Measurements from ENCODE around the gene ZNF536.

Gene ZNF536

DNA sequence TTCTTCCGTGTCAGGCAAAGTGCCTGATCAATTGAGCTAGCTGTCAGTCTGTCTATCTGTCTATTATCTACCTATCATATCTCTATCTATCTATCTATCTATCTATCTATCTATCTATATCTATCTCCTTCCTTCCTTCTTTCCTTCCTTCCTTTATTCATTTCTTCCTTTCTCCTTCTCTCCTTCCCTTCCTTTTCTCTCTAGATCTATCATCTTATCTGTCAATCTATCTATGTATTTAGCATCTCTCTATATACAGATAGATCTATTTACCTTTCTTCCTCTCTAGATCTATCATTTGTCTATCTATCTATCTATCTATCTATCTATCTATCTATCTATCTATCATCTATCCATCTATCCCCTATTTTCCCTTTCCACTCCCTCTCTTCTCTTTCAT is 5.9 kb upstream of the ZNF536 start:
- no peak for DNase-seq

DNA sequence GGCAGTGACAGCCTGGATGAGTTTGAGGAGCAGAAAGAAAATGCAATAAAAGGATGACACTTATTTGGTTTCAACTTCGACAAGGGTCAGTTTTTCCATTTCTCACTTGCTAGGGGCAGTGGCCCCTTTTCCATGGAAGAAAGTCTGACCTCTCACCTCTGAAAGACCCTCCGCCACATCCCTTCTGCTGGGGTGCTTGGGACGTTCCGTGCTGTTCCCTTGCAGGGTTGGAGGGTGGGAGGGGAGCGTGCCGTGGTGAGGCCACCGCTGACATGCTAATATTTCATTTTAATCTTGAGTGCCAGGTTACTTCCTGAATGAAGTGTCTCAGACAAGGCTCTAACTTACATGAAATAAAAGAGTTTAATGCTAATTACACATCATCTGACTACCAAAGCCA is 5.2 kb upstream of the ZNF536 start:
- DNase-seq, result no peak

DNA sequence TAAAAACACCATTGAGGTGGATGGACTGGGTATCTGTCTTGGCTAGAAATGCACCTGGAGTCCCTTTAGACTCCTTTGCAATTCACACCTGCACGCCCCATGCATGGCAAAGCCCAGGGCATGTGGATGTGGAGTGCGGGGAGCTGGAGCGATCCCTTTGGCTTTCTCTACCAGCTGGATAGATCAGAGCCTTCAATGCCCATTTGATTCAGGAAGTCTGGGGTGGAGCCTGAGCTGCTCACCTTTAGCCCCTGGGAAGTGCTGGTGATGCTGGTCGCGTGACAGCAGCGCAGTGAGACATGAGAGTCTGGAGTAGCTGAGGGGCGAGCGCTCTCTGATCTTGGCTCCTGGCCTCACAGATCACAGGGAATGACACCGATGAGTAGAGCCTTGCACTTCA is 4.8 kb upstream of the ZNF536 start:
- no peak for DNase-seq

DNA sequence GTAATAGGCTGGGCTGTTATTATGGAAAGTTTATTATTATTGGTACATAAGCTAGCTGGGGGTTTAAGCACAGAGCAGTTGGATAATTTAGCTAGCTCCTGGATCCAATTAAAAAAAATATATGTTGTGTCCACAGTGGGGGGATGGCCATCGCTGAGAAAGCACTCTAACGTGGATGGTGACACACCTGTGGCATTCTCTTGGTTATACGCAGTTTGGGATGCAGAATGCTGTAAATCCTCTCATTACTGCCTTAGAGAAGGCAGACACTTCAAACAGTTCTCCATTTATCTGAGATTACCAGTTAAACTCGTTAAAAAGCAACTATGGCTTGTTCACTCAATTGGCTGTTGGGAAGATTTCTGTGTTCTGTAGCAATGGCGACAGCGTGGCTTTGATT is 2.4 kb upstream of the ZNF536 start:
- no peak for DNase-seq

DNA sequence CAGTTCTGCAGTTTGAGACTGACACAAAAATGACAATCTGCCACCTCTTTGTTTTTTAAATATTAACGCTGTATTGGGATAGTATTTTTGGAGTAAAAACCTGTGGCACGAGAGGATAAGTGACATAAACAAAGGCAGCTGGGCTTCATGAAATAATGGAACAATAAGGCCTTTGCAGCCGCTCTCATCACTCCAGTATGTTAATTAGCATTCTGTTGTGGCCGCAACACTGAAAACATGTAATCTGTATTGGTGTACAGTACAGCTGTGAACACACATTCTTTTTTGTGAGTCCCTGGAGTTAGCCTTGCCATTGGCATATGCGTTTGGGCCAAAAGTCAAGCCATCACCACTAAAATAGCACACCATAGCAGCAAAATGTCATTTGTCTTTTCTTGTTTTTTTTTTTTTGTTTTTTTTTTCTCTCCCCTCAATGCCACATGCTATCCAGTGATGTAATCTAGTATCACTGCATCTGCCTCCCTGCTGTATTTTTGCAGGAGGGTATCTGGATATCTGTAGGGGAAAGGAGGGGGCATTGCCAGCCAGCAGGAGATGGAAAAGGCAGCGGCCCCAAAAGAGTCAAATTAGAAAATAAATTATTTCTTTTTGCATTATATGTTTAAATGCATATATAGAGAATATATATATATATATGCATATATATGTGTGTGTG is 885 bp upstream of the ZNF536 start:
- DNase-seq, result no peak

DNA sequence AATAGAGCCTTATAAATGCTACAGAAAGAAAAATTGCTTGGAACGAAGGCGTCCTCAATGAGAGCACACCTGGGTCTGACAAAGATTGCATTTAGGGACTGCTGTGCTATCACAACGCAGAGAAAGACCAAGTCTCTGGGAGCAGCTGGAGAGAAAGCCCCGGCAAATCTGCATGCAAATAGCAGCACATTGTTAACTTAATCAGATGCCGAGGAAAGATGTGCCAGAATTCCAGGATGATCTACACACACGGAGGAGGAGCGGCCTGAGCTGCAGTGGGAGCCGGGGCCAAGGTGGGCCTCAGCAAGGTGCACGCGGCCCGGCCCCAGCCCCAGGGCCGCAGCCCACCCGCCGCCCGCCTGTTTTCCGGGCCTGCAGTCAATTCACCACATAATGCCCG is 1.4 kb downstream of the ZNF536 start:
- DNase-seq, result no peak

DNA sequence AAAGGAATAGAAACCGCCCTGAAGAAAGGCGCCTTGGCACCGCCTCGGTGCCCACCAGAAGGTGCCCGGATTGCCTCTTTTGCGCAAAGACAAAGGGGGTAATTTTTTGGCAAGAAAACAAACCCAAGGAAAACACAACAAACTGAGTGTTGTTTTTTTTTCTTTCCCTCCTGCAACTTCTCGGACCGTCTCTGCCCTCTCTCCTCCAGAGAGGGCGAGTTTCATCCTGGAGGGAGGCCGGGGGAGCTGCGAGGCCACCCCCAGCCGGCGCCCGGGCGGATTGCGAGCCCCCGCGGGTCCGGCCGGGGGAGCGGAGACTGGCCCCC is 2.3 kb downstream of the ZNF536 start:
- no peak for DNase-seq

DNA sequence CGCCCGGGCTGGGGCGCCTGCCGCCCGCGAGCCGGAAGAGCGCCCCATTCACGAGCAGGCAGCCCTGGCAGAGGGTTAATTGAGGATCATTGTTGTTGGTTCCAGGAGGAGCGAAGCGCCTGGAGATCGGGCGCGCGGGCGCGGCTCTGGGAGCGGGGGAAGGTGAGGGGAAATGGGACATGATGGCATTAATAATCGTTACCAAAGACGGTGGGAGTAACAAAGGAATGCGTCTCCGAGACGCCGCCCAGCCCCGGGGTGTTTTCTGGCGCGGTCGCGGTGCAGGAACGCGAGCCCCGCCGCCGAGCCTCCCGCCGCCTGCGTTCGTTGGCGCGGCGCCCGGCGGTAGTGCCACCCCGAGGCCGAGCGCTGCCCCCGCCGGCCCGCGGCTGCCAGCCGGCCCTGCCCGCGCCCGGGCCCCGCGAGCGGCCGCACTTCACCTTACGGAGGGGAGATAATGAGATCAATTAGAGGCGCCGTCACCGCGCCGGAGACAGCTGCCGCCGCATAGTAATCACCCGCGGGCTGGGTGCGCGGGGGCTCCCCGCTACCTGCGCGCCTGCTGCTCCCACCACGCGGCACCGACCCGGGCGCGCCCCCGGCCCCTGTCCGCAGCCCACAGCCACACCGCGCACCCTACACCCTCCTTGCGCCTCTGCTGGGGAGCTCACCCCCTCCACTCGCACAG is 2.8 kb downstream of the ZNF536 start:
- no peak for DNase-seq

DNA sequence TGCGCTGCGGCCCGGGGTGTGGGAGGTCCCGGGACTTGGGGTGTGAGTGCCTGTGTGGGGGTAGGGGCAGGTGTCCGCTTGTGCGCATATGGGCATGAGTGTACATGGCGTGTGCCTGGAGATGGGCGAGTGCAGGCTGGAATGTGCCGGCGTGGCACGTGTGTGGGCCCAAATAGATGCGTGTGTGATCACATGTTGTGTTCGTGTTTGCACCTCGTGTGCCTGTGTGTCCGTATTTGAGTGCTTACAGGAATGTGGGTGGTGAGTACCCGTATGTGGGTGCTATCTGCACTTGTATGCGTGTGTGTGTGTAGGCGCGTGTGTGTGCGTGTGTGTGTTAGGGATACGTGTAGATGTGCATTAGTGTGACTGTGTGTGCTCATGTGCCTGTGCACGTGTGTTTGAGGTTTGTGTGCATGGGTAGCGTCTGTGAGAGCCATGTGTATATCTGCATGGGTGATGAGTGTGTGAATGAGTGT is 3.4 kb downstream of the ZNF536 start:
- DNase-seq, result no peak

DNA sequence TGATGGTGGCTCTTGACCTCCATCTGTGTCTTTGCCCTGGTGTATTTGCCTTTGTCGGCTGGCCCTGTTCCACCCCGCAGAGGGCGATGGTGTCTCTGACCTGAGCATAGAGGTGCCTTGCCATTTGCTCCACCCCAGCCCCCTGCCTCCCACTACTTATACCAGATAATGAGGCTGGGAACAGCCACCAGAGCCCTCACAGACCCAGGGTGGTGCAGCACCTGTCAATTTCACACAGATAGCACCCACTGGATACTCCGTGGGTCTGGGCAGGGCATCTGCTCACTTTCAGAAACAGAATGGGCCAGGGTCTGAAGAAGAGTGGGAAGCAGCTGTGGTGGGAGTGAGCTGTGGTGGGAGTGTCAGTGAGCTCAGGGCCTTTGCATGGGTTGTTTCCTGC is 4.1 kb downstream of the ZNF536 start:
- no peak for DNase-seq

DNA sequence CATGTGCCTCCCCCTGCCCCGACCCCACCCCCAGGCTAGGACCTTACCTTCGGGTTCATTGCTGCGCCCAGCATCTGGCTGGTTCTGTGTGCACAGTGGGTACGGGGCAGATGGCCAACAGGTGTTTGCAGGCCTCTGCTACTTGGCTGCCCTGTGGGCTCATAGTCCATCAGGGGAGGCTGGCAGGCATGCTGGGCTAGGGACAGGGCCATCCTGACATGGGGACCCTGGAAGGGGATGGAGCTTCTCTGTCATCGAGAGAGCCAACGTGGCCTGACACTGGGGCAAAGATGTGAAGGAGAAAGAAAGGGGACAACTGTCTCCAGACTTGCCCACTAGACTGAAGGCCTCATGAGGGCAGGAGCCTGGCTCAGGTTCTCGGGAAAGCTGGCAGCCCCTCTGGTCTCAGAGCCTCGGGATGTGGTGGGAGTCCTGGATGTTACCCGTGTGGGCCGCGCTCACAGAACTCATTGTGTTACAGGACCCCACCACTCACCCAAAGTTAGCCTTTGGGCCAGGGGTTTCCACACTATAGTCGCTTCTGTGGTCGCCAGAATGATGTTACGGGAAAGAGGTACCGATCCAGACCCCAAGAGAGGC is 4.7 kb downstream of the ZNF536 start:
- DNase-seq, result no peak

DNA sequence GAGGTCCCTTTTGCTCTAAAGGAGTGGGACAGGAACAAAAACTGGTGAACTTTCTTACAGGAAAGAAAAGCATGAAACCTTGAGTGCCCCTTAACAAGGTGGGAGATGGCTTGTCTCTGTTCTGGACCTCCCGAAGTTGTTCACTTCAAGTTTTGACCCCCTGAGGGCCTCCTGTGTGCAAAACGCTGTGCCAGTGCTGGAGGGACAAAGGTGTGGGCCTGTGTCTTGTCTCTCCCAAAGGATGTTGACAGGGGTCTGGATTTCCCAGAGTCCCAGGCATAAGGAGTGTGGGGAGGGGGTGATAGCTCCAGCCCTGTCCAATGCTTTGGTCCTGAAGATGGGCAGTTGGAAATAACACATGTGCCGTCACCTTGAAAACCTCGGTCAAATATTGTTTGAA is 6.5 kb downstream of the ZNF536 start:
- no peak for DNase-seq

DNA sequence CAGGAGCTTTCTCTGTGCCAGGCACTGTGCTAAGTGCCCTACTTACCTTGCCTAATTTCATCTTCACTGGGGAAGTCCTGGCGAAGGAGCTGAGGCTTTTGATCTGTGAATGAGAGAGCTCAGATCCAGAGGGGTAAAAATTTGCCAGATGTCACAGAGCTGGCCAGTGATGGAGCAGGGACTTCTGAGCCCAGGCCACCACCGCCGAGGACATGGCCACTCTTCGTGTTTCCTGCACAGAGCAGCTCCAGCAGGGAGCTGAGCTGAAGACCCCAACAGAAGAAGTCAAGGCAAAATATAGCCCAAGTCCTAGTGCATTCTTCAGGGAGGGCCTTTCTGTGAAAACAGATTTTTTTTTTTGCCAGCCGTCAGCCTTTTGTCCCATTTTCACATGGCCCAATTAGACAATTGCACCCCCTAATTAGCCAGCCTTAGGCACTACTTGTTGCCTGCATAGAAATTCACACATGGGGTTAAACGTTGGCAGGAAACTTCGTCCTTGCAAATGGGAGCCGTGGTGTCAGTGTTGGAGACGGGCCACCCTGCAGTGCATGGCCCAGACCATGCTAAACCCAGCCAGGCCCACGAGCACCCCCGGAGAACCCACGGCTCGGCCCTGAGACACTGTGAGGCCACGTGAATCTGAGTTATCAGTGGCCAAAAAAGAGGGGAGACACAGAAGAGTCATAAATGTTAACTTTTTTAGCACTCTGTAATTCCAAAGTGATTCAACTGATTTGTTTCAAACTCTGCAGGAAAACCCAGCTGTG is 7.8 kb downstream of the ZNF536 start:
- DNase-seq, result no peak

DNA sequence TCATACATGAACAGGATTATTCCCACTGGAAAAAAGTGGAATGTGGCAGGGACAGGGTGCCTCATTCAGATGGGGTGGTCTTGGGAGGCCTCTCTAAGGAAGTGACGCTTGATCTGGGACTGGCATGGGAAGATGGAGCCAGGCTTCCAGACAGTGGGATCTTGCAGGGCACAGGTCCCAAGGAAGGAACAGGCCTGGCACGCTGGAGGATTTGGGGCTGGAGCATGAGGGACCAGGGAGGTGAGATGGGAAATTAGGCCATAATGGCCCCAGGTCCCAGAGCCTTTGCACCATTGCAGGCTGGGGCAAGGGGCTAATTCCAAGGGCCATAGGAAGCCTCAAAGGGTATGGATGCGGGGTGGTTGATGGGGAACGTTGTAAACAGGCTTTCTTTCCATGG is 9.2 kb downstream of the ZNF536 start:
- no peak for DNase-seq

DNA sequence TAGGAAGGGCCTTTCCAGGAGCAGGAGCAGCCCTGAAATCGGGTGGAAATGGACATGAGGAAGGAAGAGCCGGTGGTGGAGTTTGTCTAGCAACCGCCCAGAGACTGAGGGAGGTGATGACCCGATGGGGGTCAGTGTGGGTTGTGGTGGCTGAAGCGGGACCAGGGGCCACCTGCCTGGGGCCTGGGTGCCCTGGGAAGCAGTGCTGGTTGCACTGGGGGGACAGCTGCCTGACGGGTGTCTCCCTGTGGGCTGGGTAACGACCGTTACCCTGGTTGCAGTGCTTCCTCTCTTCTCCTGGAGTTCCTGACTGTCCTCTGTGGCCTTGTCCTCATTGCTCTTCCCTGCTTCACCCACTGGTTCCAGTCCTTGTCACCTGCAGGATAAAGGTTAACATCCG is 13.0 kb downstream of the ZNF536 start:
- DNase-seq, result no peak

DNA sequence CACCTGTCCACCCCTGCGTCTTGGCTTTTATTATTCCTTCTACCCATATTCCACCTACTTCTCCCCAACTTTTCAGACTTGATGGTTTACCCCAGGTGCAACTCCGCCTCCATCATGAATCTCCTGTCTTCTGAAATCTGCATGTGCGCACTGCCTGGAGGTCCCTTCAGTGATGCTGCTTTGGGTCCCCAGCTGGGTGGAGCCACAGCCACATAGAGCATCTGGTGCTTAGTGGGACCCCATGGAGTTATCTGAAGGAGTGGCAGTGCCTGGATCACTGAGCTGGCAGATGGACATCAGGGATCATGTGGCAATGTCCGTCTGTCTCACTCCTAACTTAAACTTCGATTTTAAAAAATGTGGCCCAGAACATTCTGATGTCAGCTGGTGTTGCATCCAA is 13.5 kb downstream of the ZNF536 start:
- DNase-seq, result no peak

DNA sequence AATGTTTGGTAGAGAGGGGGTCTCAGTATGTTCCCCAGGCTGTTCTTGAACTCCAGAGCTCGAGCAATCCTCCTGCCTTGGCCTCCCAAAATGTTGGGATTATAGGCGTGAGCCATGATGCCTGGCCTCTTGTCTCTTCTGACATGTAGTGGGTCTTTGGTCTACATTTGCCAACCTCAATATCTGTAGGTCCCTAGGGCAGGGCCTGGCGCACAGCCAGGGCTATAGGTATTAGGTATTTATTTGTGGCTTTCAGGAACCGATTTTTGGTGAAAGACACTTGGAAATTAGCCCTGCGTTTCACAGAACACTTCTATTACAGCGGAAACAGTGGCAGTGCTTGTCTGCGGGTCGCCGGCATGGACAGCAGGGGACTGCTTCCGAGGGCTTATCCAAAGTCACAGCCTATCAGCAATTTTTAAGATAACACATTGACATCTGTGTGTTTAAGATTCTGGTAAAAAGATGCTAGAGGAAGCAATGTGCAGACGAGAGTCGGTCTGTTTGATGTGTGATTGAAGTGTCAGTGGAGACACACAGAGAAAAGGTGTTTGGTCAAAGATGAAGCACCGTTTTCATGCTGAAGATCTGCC is 14.5 kb downstream of the ZNF536 start:
- DNase-seq, result no peak

DNA sequence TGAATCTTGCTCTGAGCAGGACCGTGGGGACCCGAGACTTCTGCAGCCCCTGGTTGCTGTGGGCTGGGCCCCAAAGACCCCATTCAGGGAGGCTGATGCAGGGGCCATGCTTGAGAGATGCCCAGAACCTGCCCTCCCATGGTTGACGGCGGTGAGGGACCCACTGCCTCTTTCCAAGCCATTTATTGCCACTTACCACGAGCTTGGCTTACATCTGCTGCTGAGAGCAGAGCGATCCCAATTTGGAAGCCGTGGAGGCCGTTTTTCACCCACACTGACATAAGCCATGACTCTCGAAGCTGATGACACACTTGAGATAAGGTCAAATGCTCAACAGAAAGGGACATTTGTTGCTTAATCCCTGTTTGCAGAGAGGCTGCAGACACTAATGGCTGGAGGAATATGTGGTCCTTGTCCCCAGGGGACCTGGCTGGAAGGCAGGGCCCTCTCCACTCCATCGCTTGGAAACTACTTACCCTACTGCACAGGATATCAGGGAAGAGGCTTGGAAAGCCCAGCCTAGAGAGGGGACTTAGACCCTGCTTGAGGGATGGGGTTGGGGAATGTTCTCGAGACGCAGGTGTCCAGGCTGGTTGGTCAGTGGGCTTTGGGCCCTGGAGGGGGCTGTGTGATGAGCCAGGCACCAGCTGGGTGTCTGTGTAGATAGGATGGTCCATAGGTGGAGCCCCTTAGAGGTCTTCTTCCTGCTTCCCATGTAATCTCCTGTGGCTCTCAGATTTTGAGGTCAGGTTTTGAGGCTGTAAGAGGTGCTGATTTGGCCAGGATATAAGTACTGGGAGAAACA is 15.3 kb downstream of the ZNF536 start:
- DNase-seq, result no peak

DNA sequence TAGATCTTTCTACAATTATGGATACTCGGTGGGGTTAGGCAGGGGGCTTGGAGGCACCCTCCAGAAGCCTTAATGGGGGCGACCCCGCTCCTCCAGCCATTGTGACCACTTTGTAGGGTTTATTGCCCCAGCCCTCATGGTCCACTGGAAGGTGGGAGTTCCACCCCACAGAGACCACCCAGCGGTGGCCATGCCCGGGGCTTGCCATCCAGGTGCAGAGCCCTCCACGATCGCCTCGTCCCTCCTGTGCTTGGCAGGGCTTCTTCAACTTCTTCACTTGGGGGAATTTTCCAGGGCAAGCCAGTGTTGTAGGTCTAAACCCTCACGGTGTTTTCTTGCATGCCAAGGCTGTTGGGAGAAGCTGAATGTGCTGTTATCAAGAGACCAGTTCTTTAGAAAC is 16.1 kb downstream of the ZNF536 start:
- DNase-seq, result no peak

DNA sequence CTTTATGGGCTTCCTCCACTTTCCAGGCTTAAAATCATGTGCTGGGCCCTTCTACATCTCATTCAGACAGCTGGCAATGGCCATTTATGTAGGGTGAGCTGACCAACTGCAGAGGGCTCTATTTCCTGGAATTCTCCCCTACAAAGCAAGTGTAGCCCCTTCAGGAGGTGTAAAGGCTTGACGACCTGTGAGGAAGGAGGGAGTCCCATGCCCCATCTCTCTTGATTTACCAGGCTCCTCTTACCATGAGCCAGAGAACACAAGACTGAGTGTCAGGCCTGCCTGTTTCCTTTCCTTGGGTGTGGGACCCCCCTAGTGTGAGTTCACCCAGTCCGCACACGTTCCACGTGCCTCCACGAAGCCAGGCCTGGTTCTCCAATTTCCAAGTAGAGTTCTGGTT is 16.6 kb downstream of the ZNF536 start:
- no peak for DNase-seq

DNA sequence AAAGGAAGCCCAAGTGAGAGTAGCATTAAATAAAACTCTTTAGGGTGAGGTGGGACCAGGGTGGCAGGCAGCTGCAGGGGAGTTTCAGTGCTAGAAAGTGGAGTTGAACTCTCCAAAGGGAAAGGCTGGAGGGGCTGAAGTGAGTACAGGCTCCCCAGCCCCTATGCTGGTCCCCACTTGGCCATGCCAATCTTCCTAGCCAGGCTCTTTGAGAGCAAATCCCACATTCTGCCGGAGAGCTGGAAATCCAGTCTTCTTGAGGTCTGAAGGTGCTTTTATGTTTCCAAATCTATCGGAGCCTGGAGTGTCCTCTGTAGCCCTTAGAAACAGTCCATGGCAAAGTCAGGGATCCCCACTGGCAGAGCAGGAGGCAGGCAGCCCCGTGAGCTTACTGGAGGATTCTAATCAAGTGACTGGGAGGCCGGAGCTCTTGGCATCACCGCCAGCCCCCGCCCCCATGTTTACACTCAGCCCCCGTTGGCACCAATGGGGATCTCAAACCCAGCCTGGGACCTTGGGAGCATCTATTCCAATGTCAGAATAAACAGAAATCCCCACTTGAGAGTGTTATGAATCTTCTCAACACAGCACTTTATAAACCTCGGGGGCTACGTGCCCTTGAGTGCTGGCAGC is 18.3 kb downstream of the ZNF536 start:
- no peak for DNase-seq

DNA sequence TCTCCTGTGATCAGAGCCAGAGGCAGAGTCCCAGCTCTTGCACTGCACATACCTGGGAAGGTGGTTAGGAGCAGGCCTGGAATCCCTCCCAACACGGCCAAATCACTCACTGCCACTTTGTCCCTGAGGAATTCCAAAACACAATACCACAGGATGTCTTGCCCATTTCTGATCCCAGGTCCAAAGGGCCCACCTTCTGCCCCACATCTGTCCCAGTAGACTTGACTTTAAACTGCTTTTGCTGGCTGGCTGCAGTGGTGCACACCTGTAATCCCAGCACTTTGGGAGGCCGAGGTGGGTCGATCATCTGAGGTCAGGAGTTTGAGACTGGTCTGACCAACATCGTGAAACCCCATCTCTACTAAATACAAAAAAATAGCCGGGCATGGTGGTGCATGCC is 18.9 kb downstream of the ZNF536 start:
- DNase-seq, result no peak

Data from stimulated activated naive CD4-positive, alpha-beta T cell treated with Interleukin-2 at 50 U/mL for 16 hours (primary cell).